Upper lobe of left lung (tissue), 4 donors: ENCODE measurements around the gene NT5M.

ENCODE experiments used
- CTCF ChIP-seq, 6 experiments: fragments of 450-650 bp in 4 of 6; fragments of 200-600 bp in 2 of 6; sonication (generic) in 2 of 6; IDR thresholded peaks; one replicate each; pipeline ENCODE4 v1.5.1; 2016 to 2019; ENCODE audit warnings: antibody characterized with exemption in 6 of 6
- EP300 ChIP-seq, 4 donors: sonication (generic); formaldehyde crosslinking; IDR thresholded peaks; one replicate each; pipeline ENCODE4 v1.5.1; 2017; ENCODE audit warnings: antibody characterized with exemption in 4 of 4, control low read depth in 2 of 4

DNA sequence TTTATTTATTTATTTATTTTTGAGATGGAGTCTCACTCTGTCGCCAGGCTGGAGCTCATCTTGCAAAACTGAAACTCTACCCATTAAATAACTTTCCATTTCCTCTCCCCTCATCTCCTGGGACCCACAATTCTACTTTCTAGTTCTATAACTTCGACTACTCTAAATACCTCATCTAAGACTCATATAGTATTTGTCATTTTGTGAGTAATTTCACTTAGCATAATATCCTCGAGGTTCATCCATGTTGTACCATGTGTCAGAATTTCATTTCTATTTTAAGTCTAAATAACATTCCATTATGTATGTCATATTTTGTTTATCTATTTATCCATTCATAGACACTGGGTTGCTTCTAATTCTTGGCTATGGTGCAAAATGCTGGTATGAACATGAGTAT lies 5.1 kb upstream of the NT5M start:
- TF ChIP-seq EP300 (IDR thresholded peaks at IDR 0.05) = no peak
- TF ChIP-seq CTCF (IDR thresholded peaks at IDR 0.05) = no peak
